HG03280 (cell line): ENCODE measurements around the gene LAMC1.

ENCODE experiments used
- ATAC-seq: cut with Tn5 transposase; IDR thresholded peaks from one replicate; pipeline ENCODE4 v1.9.1; 2021; ENCODE audit warnings: mild to moderate bottlenecking, moderate library complexity; ENCODE audit not compliant: unreplicated experiment

Gene LAMC1

DNA sequence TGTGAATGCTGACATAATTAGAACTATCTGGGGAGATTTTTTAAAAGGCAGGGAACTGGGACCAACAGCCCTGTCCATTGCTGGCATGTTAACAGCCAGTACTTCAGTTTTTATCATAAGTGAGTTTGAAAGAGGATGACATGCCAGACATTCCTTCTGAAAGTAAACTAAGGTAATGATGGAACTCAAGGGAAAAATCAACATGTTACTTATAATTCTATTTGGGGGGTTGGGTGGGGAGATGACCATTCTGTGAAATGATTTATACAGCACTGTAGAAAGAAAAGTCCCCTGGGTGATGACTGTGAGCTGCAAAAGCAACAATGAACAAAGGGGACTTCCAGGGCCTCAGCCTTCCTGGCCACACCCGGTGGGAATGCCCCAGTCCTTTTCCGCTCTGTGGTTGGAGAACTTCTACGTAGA lies 157.4 kb downstream of the LAMC1 start:
- no peak for ATAC-seq

DNA sequence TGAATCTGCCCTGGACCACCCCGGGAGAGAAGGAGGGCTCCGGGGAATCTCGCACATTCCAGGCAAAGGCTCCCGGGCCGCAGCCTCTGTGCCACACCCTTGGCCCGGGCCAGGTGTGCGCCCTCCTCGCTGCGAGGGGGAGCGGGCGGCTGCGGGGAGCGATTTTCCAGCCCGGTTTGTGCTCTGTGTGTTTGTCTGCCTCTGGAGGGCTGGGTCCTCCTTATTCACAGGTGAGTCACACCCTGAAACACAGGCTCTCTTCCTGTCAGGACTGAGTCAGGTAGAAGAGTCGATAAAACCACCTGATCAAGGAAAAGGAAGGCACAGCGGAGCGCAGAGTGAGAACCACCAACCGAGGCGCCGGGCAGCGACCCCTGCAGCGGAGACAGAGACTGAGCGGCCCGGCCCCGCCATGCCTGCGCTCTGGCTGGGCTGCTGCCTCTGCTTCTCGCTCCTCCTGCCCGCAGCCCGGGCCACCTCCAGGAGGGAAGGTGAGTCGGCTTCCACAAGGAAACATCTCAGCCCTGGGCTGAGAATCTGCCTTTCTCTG lies 162.8 kb downstream of the LAMC1 start, which contains the start of gene LAMC2:
TSS of gene LAMC2 (plus strand) at position 324 of the 550 bp plus-strand sequence. CDS start at position 413, 89 bp downstream.
- ATAC-seq = no peak

DNA sequence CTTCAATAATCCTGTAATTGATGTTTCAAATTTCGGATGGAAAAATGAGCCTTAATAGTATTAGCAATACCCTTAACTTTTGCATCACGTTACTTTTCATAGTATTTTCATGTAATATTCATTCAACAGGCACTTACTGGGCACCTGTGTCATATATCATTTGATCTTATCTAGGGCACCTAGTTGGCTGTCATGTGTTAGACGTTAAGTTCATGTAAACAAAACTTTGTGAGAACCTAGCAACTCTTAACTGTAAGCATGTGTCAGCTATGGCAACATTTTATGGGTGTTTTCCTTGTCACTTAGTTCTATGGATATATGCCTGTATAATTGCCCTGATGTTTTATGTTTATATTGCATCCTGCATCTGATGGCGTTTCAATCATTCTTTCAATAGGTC lies 163.6 kb downstream of the LAMC1 start:
- no peak for ATAC-seq

DNA sequence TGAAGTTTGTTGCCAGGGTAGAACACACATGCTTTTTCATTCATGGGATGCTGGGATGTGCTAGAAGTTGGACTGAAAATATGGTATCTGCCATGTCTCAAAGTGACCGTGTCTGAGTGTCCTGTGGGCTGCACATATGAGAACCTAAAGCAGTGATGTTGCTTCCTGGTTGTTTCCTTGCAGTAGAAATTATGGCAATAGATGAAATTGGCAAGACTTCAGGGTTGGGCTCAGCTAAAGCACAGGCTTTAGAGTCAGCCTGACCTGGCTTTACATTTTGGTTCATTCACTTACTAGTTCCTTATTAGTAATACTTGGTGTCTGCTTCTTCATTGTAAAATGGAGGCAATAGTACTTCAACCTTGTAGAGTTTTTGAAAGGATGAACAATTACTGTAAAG lies 165.0 kb downstream of the LAMC1 start:
- ATAC-seq = no peak

DNA sequence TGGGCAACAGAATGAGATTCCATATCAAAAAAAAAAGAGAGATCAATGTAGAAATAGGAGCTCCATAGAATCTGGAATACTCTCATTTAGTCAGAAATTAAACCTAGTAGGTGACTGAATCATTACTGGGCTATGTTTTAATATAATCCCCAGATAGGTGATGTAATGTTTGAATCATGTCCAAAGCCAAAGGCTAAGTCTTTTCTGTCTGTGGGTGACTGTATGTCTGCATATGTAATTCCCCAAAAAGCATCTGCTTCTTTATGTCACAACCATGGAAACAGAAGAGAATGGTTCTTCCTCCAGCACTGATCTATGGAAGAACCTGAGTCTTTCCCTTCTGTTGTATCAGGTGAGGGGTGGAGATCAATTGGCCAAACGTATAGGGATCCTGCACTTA lies 168.6 kb downstream of the LAMC1 start:
- ATAC-seq = no peak

DNA sequence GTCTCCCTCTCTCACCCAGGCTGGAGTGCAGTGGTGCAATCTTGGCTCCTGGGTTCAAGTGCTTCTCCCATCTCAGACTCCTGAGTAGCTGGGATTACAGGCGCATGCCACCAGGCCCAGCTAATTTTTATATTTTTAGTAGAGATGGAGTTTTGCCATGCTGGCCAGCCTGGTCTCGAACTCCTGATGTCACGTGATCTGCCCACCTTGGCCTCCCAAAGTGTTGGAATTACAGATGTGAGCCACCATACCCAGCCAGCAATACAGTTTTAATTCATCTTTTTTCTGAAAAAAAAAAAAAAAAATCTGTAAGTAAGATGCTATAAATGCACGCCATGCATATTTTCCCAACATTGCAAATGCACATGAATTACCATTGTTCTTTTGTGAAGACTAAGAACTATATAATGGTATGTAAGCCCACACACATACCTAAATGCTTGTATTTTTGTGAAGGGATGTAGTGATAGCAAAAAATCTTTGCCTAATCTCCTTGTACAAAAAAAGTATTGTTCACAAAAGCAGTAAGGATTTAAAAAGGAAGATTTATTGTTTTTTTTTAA lies 170.8 kb downstream of the LAMC1 start:
- ATAC-seq = no peak

DNA sequence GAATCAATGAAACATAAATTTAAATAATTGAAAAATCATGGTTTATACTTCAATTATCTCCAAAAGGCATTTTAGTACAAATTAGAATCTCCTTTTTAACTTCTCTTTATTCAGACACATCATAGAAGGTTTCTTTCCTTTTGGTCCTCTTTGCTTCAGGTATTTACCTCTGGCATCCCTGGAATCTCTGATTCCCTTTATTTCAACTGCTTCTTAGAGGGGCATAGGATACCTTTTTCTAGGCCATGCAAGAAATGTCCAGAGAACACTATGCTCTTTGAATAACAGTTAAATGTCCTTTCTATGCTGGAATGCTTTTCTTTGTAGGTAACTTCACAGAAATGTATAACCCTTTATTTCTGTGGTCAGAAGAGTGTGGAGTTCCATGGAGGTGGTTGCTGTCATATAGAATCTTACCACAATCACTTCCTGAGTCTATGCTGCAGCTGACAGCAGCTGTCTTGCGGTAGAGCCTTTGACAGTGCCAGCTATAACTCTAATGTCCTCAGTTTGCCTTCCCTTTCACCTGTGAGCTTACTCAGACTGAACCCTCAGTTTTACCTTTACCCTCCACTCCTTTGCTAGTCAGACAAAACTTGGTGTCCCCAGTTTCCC lies 171.4 kb downstream of the LAMC1 start:
- ATAC-seq = peak; percentile 88

DNA sequence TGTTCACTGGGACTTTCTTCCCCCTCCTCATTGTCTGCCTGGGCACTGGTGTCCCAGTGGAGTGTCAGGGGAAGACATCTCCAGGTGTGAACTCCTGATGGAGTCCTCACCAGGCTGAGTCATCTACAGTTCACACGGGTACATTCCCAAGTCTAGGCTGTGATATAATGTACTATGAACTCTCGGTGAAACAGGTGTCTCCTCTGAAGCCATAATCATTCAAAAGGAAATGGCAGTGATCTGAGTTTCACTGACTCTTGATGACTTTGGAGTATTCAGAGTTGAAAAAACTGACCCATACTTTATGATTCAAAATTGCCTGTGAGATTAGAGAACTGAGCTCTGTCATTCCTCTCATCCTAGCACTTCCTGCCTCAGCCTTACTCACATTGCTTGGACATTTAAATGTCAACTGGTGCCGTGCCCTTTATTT lies 171.9 kb downstream of the LAMC1 start:
- peak; percentile 51 for ATAC-seq
